ENCODE results near the gene LRRC8C. TPM values are rescaled to one million over a fixed set of nuclear protein-coding genes. Genes with fewer than 3 reads are reported as not detected.

Gene LRRC8C
- total RNA-seq, 1 donor from 2014 or later, result 5.5 TPM

- peak overlapping the region; percentile 98 for H3K4me3 ChIP-seq (ENCODE audit: low read depth, low read length)
- H3K36me3 ChIP-seq (ENCODE audit: control insufficient read depth, insufficient read depth, low read length), result no peaks in the 10 kb centered on the region
- DNase-seq (ENCODE audit: low read depth) (peak; percentile 13), FAIRE-seq (no peak)
- H3K27me3 ChIP-seq (ENCODE audit: control insufficient read depth, insufficient read depth, low read length), result no peaks in the 10 kb centered on the region
- no peak for TF ChIP-seq CTCF (IDR thresholded peaks at IDR 0.05; ENCODE audit: insufficient read depth, low read length, severe bottlenecking)
Observed at GRCh38 chr1:89633248-89633799, 404 bp downstream of the LRRC8C start.

GRCh38 chr1:89633800-89634625, 1.1 kb downstream of the LRRC8C start:
- TF ChIP-seq CTCF (IDR thresholded peaks at IDR 0.05; ENCODE audit: insufficient read depth, low read length, severe bottlenecking), result no peak
- DNase-seq (ENCODE audit: low read depth), result peak; percentile 40
- no peaks in the 10 kb centered on the region for H3K36me3 ChIP-seq (ENCODE audit: control insufficient read depth, insufficient read depth, low read length)
- no peak for FAIRE-seq
- no peaks in the 10 kb centered on the region for H3K27me3 ChIP-seq (ENCODE audit: control insufficient read depth, insufficient read depth, low read length)
- H3K4me3 ChIP-seq (ENCODE audit: low read depth, low read length), result peak overlapping the region; percentile 98

- H3K4me3 ChIP-seq (ENCODE audit: low read depth, low read length), result no peak overlapping the region
- FAIRE-seq, result no peak
- H3K27me3 ChIP-seq (ENCODE audit: control insufficient read depth, insufficient read depth, low read length), result no peaks in the 10 kb centered on the region
- no peaks in the 10 kb centered on the region for H3K36me3 ChIP-seq (ENCODE audit: control insufficient read depth, insufficient read depth, low read length)
- DNase-seq (ENCODE audit: low read depth), result peak; percentile 95
- TF ChIP-seq CTCF (IDR thresholded peaks at IDR 0.05; ENCODE audit: insufficient read depth, low read length, severe bottlenecking), result no peak
Observed at GRCh38 chr1:89635825-89636815, 3.2 kb downstream of the LRRC8C start.

GRCh38 chr1:89637496-89637895, 4.6 kb downstream of the LRRC8C start:
- Histone ChIP-seq H3K27me3 (ENCODE audit: control insufficient read depth, insufficient read depth, low read length) (no peaks in the 10 kb centered on the region), H3K4me3 (ENCODE audit: low read depth, low read length) (no peak overlapping the region), H3K36me3 (ENCODE audit: control insufficient read depth, insufficient read depth, low read length) (no peaks in the 10 kb centered on the region)
- FAIRE-seq (no peak), DNase-seq (ENCODE audit: low read depth) (no peak)
- TF ChIP-seq CTCF (IDR thresholded peaks at IDR 0.05; ENCODE audit: insufficient read depth, low read length, severe bottlenecking), result no peak

- no peak for TF ChIP-seq CTCF (IDR thresholded peaks at IDR 0.05; ENCODE audit: insufficient read depth, low read length, severe bottlenecking)
- no peaks in the 10 kb centered on the region for H3K27me3 ChIP-seq (ENCODE audit: control insufficient read depth, insufficient read depth, low read length)
- FAIRE-seq, result no peak
- no peak overlapping the region for H3K4me3 ChIP-seq (ENCODE audit: low read depth, low read length)
- peaks cover 1% of the 10 kb centered on the region for H3K36me3 ChIP-seq (ENCODE audit: control insufficient read depth, insufficient read depth, low read length)
- DNase-seq (ENCODE audit: low read depth), result no peak
Observed at GRCh38 chr1:89640440-89640839, 7.5 kb downstream of the LRRC8C start.

All from bronchial epithelial cell (primary cell).